GM12878 (cell line): ENCODE results near the gene ZNF57. TPM values are rescaled to one million over a fixed set of nuclear protein-coding genes. Genes with fewer than 3 reads are reported as not detected.

Source experiments
- ATAC-seq: fragments of 200-7000 bp; cut with Tn5 transposase; 3 replicates; pipeline ENCODE4 v1.9.1; 2020; ENCODE audit warnings: mild to moderate bottlenecking, moderate library complexity
- BruUV-seq: library from RNA; stranded (reverse); fragments of 400-500 nt; replicated peaks from 2 replicates; lab custom pipeline; 2021; lab: Mats Ljungman, UMichigan
- CTCF ChIA-PET: fragments of 300-600 bp; sonication (Branson Sonifier 250); formaldehyde crosslinking; extraction: SDS; loops from one replicate; lab custom pipeline; 2021; ENCODE audit warnings: inconsistent platforms; lab: Yijun Ruan, JAX
- POLR2A ChIA-PET: fragments of 350-600 bp; formaldehyde crosslinking; extraction: SDS; loops from one replicate; lab custom pipeline; 2021; ENCODE audit warnings: inconsistent platforms; lab: Charles Lee
- RAD21 ChIA-PET: fragments of 300-600 bp; sonication (Branson Sonifier 250); formaldehyde crosslinking; loops from one replicate; lab custom pipeline; 2023; ENCODE audit warnings: antibody characterized with exemption; ENCODE audit not compliant: unreplicated experiment; lab: Charles Lee
- SMC1A ChIA-PET: fragments of 300-600 bp; sonication (Branson Sonifier 250); formaldehyde crosslinking; loops from one replicate; lab custom pipeline; 2023; ENCODE audit not compliant: unreplicated experiment, uncharacterized antibody; lab: Charles Lee
- DNase-seq: peaks from one replicate; pipeline ENCODE4 v3.0.0-alpha.2; 2011; ENCODE audit warnings: low read depth, low spot score
- FAIRE-seq: peaks from 3 replicates; lab custom pipeline; 2011; peaks lifted over from hg19 to GRCh38; lab: Jason Lieb, UNC
- H2AFZ ChIP-seq: 2 replicates; pipeline ENCODE4 v1.6.0; 2011; ENCODE audit warnings: low read depth, low read length, control low read depth; ENCODE audit not compliant: control insufficient read depth
- H3K27ac ChIP-seq: 2 replicates; pipeline ENCODE4 v1.5.1; 2011; ENCODE audit warnings: control low read depth; ENCODE audit not compliant: control insufficient read depth, insufficient read depth
- H3K27me3 ChIP-seq, 2 experiments: replicated peaks in 1 of 2; 2 replicates each; pipeline versions ENCODE4 v1.6.0 to v1.6.1; 2011; ENCODE audit warnings: low read length in 1 of 2; ENCODE audit not compliant: control insufficient read depth in 2 of 2, insufficient read depth in 2 of 2
- H3K36me3 ChIP-seq, 2 experiments: 2 replicates each; pipeline ENCODE4 v1.5.1; 2011; ENCODE audit warnings: low read length in 1 of 2; ENCODE audit not compliant: control insufficient read depth in 2 of 2, insufficient read depth in 2 of 2
- H3K4me1 ChIP-seq: 2 replicates; pipeline ENCODE4 v1.6.1; 2011; ENCODE audit warnings: mild to moderate bottlenecking, low read length, moderate library complexity, mixed read lengths; ENCODE audit not compliant: control insufficient read depth, insufficient read depth
- H3K4me2 ChIP-seq: 2 replicates; pipeline ENCODE4 v1.6.0; 2011; ENCODE audit warnings: control low read depth; ENCODE audit not compliant: control insufficient read depth, insufficient read depth
- H3K4me3 ChIP-seq: fragments of 200-600 bp; sonication (generic); 2 replicates; pipeline ENCODE4 v1.5.1; 2016
- H3K79me2 ChIP-seq: 2 replicates; pipeline ENCODE4 v1.6.0; 2011; ENCODE audit warnings: low read length; ENCODE audit not compliant: control insufficient read depth, insufficient read depth
- H3K9ac ChIP-seq: 2 replicates; pipeline ENCODE4 v1.8.0; 2011; ENCODE audit warnings: low read length, control low read depth, mixed read lengths; ENCODE audit not compliant: control insufficient read depth, insufficient read depth
- H3K9me3 ChIP-seq: replicated peaks from 3 replicates; pipeline ENCODE4 v1.5.1; 2011; ENCODE audit warnings: mild to moderate bottlenecking, low read length; ENCODE audit not compliant: control insufficient read depth, insufficient read depth
- H4K20me1 ChIP-seq: 2 replicates; pipeline ENCODE4 v1.6.0; 2011; ENCODE audit not compliant: control insufficient read depth, insufficient read depth
- ATF7 ChIP-seq: fragments of 450-650 bp; IDR thresholded peaks from 2 replicates; pipeline ENCODE4 v1.6.1; 2016; ENCODE audit warnings: low read depth, mild to moderate bottlenecking
- BMI1 ChIP-seq: fragments of 450-650 bp; IDR thresholded peaks from 2 replicates; pipeline ENCODE4 v1.6.1; 2016; ENCODE audit warnings: mild to moderate bottlenecking, moderate library complexity, borderline replicate concordance
- HCFC1 ChIP-seq: fragments of 150-350 bp; IDR thresholded peaks from 2 replicates; pipeline ENCODE4 v1.6.1; 2014; ENCODE audit warnings: low read length
- SUPT20H ChIP-seq: IDR thresholded peaks from 2 replicates; pipeline ENCODE4 v1.6.1; 2011; ENCODE audit warnings: low read depth, mild to moderate bottlenecking, low read length, moderate library complexity, borderline replicate concordance; ENCODE audit not compliant: control insufficient read depth
- WGBS: methylation state at CpG from one replicate; pipeline ENCODE4 v1.1.6; 2016; ENCODE audit warnings: low lambda C conversion rate; ENCODE audit not compliant: insufficient replicate concordance, insufficient coverage; ENCODE audit errors: missing lambda C conversion rate; 5-methylcytosine and 5-hydroxymethylcytosine counted together
- in situ Hi-C: fragments of 300-500 bp; cut with MboI; formaldehyde crosslinking; loops from 9 replicates; pipeline ENCODE4 v1.14.3; 2018; ENCODE audit warnings: mixed read lengths
- intact Hi-C: fragments of 100-400 bp; cut with micrococcal nuclease; formaldehyde crosslinking; loops from one replicate; pipeline ENCODE4 v1.14.2; 2022; ENCODE audit not compliant: unreplicated experiment
- polyA plus RNA-seq, 11 experiments: library from polyadenylated mRNA; depleted of rRNA in 4 of 11; unstranded in 6 of 11; stranded (reverse) in 5 of 11; fragments of >200 nt; fragmentation: Nextera tagmentation in 4 of 11; fragmentation: Illumina TruSeq in 1 of 11; extraction: Ambion mirVana in 4 of 11; extraction: Trizol in 1 of 11; gene quantifications; 1 replicate in 1 of 11; 2 replicates in 10 of 11; pipeline versions ENCODE4 v1.2.1 to v1.2.3, GENCODE V29; 2011 to 2016; ENCODE audit warnings: inconsistent platforms in 2 of 11, missing spikeins in 2 of 11, low read depth in 1 of 11
- total RNA-seq, 4 experiments: library from RNA; depleted of rRNA in 3 of 4; stranded (reverse); fragments of >200 nt in 3 of 4; fragmentation: Illumina TruSeq in 1 of 4; extraction: Trizol in 1 of 4; gene quantifications; 2 replicates each; pipeline versions ENCODE4 v1.2.1 to v1.2.3, GENCODE V29; 2013 to 2021
- TF ChIP-seq, protein P1 (sequence below): fragments of 450-650 bp; IDR thresholded peaks from 2 replicates; pipeline ENCODE4 v1.6.1; 2017; ENCODE audit warnings: mild to moderate bottlenecking
- TF ChIP-seq, protein P2 (sequence below): fragments of 450-650 bp; IDR thresholded peaks from 2 replicates; pipeline ENCODE4 v1.6.1; 2014; ENCODE audit warnings: mild to moderate bottlenecking
- TF ChIP-seq, protein P3 (sequence below), 3 experiments: IDR thresholded peaks in 2 of 3; conservative IDR thresholded peaks in 1 of 3; 2 replicates each; pipeline ENCODE4 v1.5.1; 2011; ENCODE audit warnings: low read depth in 3 of 3, low read length in 3 of 3, mild to moderate bottlenecking in 3 of 3, control low read depth in 2 of 3, moderate library complexity in 2 of 3, inconsistent platforms in 1 of 3, mixed read lengths in 1 of 3; ENCODE audit not compliant: control insufficient read depth in 2 of 3, insufficient read depth in 1 of 3; ENCODE audit errors: extremely low read depth in 1 of 3

The ZNF57 gene
- total and polyA plus RNA-seq, 10 of the 15 experiments (the other 5 are each of a cell fraction or from before 2014, with no cell fraction given) = 2.7 to 8.9 (median 5.8) TPM

DNA sequence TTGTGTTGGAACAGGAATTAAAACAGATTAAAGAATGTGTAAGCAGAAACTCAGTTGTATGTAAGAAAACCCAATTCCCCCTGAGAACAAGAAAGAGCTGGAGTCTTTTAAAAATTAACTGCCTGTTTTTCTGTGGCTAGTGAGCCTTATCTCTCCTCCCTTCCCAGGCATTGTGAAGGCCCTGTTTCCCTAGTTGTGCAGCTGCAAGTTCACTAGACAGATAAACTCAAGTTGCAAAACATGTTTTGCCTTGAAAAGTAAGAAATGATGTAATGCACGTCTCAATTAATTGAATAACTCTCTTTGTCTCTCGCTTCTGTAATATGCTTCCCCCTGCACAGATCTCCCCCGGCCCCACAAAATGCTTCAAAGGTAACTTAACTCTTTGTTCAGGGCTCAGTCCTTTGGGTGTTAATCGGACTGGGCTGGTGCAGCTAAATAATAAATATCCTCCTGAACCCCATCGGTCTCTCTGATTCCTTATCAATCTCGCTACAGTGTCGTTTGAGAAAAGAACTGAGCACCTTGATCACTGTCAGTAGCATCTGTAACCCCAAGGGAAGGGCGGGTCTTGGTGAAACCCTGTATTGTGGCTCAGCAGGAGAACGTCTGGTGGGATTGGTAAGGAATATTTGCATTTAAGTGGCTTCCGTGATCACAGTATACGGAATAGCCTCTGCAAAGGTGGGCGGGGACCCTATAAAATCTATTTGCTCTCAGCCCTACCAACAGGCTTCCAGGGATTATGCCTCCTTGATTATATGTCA, 35.2 kb upstream of the ZNF57 start:
- H3K4me2 ChIP-seq = no peak overlapping the region
- intact Hi-C loops (no loop called here), in situ Hi-C loops (no loop called here)
- no TSS peak for BruUV-seq
- no peak overlapping the region for H3K4me3 ChIP-seq
- H3K4me1 ChIP-seq = no peaks in the 10 kb centered on the region
- H4K20me1 ChIP-seq = no peaks in the 10 kb centered on the region
- FAIRE-seq (no peak), ATAC-seq (no peak), DNase-seq (no peak)
- ChIA-PET RAD21 (no interaction called here), CTCF (no interaction called here), POLR2A (no interaction called here)
- H2AFZ ChIP-seq = no peak overlapping the region
- WGBS = 52% methylated on average over 12 of the region's 12 CpGs
- no peaks in the 10 kb centered on the region for H3K79me2 ChIP-seq
- H3K9ac ChIP-seq = no peak overlapping the region
- no peaks in the 10 kb centered on the region for H3K36me3 ChIP-seq
- TF ChIP-seq, protein P1, sequence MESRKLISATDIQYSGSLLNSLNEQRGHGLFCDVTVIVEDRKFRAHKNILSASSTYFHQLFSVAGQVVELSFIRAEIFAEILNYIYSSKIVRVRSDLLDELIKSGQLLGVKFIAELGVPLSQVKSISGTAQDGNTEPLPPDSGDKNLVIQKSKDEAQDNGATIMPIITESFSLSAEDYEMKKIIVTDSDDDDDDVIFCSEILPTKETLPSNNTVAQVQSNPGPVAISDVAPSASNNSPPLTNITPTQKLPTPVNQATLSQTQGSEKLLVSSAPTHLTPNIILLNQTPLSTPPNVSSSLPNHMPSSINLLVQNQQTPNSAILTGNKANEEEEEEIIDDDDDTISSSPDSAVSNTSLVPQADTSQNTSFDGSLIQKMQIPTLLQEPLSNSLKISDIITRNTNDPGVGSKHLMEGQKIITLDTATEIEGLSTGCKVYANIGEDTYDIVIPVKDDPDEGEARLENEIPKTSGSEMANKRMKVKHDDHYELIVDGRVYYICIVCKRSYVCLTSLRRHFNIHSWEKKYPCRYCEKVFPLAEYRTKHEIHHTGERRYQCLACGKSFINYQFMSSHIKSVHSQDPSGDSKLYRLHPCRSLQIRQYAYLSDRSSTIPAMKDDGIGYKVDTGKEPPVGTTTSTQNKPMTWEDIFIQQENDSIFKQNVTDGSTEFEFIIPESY = no peak
- TF ChIP-seq ATF7 (no peak), SUPT20H (no peak), BMI1 (no peak), HCFC1 (no peak)
- TF ChIP-seq, protein P2, sequence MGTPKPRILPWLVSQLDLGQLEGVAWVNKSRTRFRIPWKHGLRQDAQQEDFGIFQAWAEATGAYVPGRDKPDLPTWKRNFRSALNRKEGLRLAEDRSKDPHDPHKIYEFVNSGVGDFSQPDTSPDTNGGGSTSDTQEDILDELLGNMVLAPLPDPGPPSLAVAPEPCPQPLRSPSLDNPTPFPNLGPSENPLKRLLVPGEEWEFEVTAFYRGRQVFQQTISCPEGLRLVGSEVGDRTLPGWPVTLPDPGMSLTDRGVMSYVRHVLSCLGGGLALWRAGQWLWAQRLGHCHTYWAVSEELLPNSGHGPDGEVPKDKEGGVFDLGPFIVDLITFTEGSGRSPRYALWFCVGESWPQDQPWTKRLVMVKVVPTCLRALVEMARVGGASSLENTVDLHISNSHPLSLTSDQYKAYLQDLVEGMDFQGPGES = no peak
- TF ChIP-seq, protein P3, sequence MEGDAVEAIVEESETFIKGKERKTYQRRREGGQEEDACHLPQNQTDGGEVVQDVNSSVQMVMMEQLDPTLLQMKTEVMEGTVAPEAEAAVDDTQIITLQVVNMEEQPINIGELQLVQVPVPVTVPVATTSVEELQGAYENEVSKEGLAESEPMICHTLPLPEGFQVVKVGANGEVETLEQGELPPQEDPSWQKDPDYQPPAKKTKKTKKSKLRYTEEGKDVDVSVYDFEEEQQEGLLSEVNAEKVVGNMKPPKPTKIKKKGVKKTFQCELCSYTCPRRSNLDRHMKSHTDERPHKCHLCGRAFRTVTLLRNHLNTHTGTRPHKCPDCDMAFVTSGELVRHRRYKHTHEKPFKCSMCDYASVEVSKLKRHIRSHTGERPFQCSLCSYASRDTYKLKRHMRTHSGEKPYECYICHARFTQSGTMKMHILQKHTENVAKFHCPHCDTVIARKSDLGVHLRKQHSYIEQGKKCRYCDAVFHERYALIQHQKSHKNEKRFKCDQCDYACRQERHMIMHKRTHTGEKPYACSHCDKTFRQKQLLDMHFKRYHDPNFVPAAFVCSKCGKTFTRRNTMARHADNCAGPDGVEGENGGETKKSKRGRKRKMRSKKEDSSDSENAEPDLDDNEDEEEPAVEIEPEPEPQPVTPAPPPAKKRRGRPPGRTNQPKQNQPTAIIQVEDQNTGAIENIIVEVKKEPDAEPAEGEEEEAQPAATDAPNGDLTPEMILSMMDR (IDR thresholded peaks at IDR 0.05 in 2 of 3, conservative IDR thresholded peaks at IDR 0.05 in 1 of 3; ENCODE audit: control insufficient read depth in 2 of 3, extremely low read depth in 1 of 3, insufficient read depth in 1 of 3, low read depth in 3 of 3, low read length in 3 of 3) = no peak
- TF ChIP-seq, all 136 proteins: peak for 0
- no peaks in the 10 kb centered on the region; the same call in 2 of the 3 replicates for H3K9me3 ChIP-seq
- no peak overlapping the region for H3K27ac ChIP-seq
- H3K27me3 ChIP-seq = no peaks in the 10 kb centered on the region
- SMC1A ChIA-PET = interaction anchor here (0.7 kb wide), 1 partner anchor 238 kb away, joined by 3 read pairs; no protein-coding TSS in a partner anchor
